CD4-positive, alpha-beta T cell (primary cell): ENCODE results near the gene ADCK2. TPM values are rescaled to one million over a fixed set of nuclear protein-coding genes. Genes with fewer than 3 reads are reported as not detected.

Experiments used
- ATAC-seq: fragments of 200-7000 bp; cut with Tn5 transposase; one replicate; pipeline ENCODE4 v1.10.0; 2022; ENCODE audit warnings: mild to moderate bottlenecking; ENCODE audit not compliant: poor library complexity
- CTCF ChIA-PET: fragments of 350-600 bp; sonication (Branson Sonifier 250); formaldehyde crosslinking; loops from one replicate; lab custom pipeline; 2021; ENCODE audit warnings: antibody characterized with exemption, inconsistent platforms; lab: Charles Lee
- POLR2A ChIA-PET: fragments of 350-600 bp; sonication (Branson Sonifier 250); formaldehyde crosslinking; loops from one replicate; lab custom pipeline; 2021; ENCODE audit warnings: antibody characterized with exemption, inconsistent platforms; lab: Charles Lee
- DNase-seq, 14 experiments: peaks; one replicate each; pipeline ENCODE4 v3.0.0-alpha.2; 2013 to 2020; ENCODE audit warnings: mixed read lengths in 2 of 14
- H3K27ac ChIP-seq, 2 donors: one replicate each; pipeline versions ENCODE4 v1.5.1 to v1.7.0; 2013; ENCODE audit warnings: low read length in 2 of 2, low read depth in 1 of 2, mild to moderate bottlenecking in 1 of 2
- H3K27me3 ChIP-seq, 2 experiments: 1 replicate in 1 of 2; 2 replicates in 1 of 2; pipeline versions ENCODE4 v1.6.1 to v1.7.0; 2013; ENCODE audit warnings: low read length in 2 of 2, control low read depth in 1 of 2, mild to moderate bottlenecking in 1 of 2, moderate library complexity in 1 of 2; ENCODE audit not compliant: insufficient read depth in 2 of 2, control insufficient read depth in 1 of 2
- H3K36me3 ChIP-seq: one replicate; pipeline ENCODE4 v1.6.1; 2013; ENCODE audit warnings: low read length, control low read depth; ENCODE audit not compliant: insufficient read depth
- H3K4me1 ChIP-seq: one replicate; pipeline ENCODE4 v1.6.1; 2013; ENCODE audit warnings: low read length, control low read depth; ENCODE audit not compliant: insufficient read depth
- H3K4me3 ChIP-seq: one replicate; pipeline ENCODE4 v1.5.1; 2013; ENCODE audit warnings: mild to moderate bottlenecking, low read length, moderate library complexity
- H3K9me3 ChIP-seq, 2 experiments: 1 replicate in 1 of 2; 2 replicates in 1 of 2; pipeline versions ENCODE4 v1.6.1 to v1.7.0; 2013; ENCODE audit warnings: low read length in 2 of 2, mild to moderate bottlenecking in 2 of 2, control low read depth in 1 of 2, moderate library complexity in 1 of 2; ENCODE audit not compliant: control insufficient read depth in 1 of 2, insufficient read depth in 1 of 2
- H3K27ac Mint-ChIP-seq: one replicate; pipeline ENCODE4 v1.8.0; 2020; ENCODE audit warnings: mixed read lengths
- H3K27me3 Mint-ChIP-seq: one replicate; pipeline ENCODE4 v1.8.0; 2021; ENCODE audit warnings: mixed read lengths
- H3K36me3 Mint-ChIP-seq: one replicate; pipeline ENCODE4 v1.8.0; 2021; ENCODE audit warnings: low read depth, mixed read lengths
- H3K4me1 Mint-ChIP-seq: one replicate; pipeline ENCODE4 v1.8.0; 2021; ENCODE audit warnings: low read depth, mixed read lengths
- H3K4me3 Mint-ChIP-seq: one replicate; pipeline ENCODE4 v1.8.0; 2020; ENCODE audit warnings: mild to moderate bottlenecking, mixed read lengths
- H3K9me3 Mint-ChIP-seq: one replicate; pipeline ENCODE4 v1.8.0; 2020; ENCODE audit warnings: mixed read lengths
- intact Hi-C, 2 experiments: fragments of 100-400 bp; cut with DNase I in 1 of 2; cut with micrococcal nuclease in 1 of 2; formaldehyde crosslinking; loops; one replicate each; pipeline versions ENCODE4 v1.15.1 to v1.9.0; 2023 to 2025; cut with DNase I, micrococcal nuclease
- total RNA-seq, 174 experiments: library from RNA in 2 of 174; stranded (reverse) in 2 of 174; gene quantifications; one replicate each; pipeline ENCODE4 v1.2.3 and lab custom pipeline; 2021 to 2026
- TF ChIP-seq, protein P1 (sequence below): fragments of 200-600 bp; IDR thresholded peaks from one replicate; pipeline ENCODE4 v1.8.0; 2022; ENCODE audit warnings: antibody characterized with exemption, mild to moderate bottlenecking

The ADCK2 gene
- total RNA-seq, 2 experiments from 2014 or later = 14.8 to 15.7 TPM

DNA sequence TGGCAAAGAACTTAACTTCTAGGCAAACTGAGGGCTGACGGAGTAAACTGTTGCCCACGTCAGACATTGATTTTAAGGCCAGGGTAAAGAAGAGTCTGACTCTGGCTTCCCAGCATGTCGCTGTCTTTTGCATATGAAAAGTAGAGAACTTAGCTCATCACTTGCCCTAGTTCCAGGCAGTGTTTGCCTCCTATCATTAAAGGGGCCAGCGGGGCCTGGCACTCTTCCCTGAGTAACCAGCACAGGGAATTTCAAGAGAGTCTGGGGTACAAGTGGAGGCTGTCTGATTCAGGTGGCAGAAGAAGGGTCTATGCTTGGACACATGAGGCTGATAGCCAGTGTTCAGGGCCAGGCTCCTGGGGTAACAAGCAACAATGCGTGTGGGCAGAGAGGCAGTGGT lies 36.9 kb upstream of the ADCK2 start:
- Histone ChIP-seq H3K27ac (no peak overlapping the region), H3K36me3 (no peaks in the 10 kb centered on the region), H3K9me3 (peaks cover 0 to under 1% of the 10 kb centered on the region in 2 experiments), H3K27me3 (peaks cover 33 to 42% of the 10 kb centered on the region in 2 experiments), H3K4me1 (peaks cover 13% of the 10 kb centered on the region), H3K4me3 (no peak overlapping the region)
- Mint-ChIP-seq H3K4me3 (no peak overlapping the region), H3K9me3 (no peaks in the 10 kb centered on the region), H3K36me3 (no peaks in the 10 kb centered on the region), H3K27ac (no peak overlapping the region), H3K27me3 (peaks cover 64% of the 10 kb centered on the region), H3K4me1 (peaks cover 11% of the 10 kb centered on the region)
- POLR2A ChIA-PET = no interaction called here
- TF ChIP-seq, protein P1, sequence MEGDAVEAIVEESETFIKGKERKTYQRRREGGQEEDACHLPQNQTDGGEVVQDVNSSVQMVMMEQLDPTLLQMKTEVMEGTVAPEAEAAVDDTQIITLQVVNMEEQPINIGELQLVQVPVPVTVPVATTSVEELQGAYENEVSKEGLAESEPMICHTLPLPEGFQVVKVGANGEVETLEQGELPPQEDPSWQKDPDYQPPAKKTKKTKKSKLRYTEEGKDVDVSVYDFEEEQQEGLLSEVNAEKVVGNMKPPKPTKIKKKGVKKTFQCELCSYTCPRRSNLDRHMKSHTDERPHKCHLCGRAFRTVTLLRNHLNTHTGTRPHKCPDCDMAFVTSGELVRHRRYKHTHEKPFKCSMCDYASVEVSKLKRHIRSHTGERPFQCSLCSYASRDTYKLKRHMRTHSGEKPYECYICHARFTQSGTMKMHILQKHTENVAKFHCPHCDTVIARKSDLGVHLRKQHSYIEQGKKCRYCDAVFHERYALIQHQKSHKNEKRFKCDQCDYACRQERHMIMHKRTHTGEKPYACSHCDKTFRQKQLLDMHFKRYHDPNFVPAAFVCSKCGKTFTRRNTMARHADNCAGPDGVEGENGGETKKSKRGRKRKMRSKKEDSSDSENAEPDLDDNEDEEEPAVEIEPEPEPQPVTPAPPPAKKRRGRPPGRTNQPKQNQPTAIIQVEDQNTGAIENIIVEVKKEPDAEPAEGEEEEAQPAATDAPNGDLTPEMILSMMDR = no peak
- ATAC-seq (no peak), DNase-seq (no peak)
- CTCF ChIA-PET = no interaction called here
- intact Hi-C loops = no loop called here

DNA sequence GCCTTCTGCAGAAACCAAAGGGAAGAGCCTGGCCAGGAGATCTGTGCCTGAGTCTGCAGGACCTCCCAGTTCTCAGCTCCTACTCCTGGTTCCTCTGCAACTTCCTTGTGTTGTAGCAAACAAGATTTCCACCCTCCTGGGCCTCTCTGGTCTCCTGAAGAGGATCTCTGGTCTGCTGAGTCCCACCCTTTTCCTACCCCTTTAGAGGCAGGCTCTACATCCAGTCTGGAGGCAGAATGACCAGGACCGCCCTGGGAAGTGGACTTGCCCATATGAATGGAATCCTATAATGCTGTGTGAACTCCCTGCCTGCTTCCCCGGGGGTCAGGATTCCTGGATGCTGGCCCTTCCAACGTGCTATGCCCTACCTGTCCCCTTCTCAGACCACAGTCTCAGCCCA lies 35.3 kb upstream of the ADCK2 start:
- TF ChIP-seq, protein P1 = no peak
- ChIA-PET POLR2A (no interaction called here), CTCF (no interaction called here)
- Mint-ChIP-seq H3K9me3 (no peaks in the 10 kb centered on the region), H3K27ac (no peak overlapping the region), H3K4me1 (peaks cover 11% of the 10 kb centered on the region), H3K27me3 (peaks cover 65% of the 10 kb centered on the region), H3K36me3 (no peaks in the 10 kb centered on the region), H3K4me3 (no peak overlapping the region)
- peaks cover 44 to 58% of the 10 kb centered on the region in 2 experiments for H3K27me3 ChIP-seq
- DNase-seq = no peak
- no peak overlapping the region for H3K27ac ChIP-seq
- H3K4me3 ChIP-seq = no peak overlapping the region
- intact Hi-C loops = no loop called here
- peaks cover 20% of the 10 kb centered on the region for H3K4me1 ChIP-seq
- no peaks in the 10 kb centered on the region for H3K36me3 ChIP-seq
- no peak for ATAC-seq
- H3K9me3 ChIP-seq = peaks cover 0 to 6% of the 10 kb centered on the region in 2 experiments

DNA sequence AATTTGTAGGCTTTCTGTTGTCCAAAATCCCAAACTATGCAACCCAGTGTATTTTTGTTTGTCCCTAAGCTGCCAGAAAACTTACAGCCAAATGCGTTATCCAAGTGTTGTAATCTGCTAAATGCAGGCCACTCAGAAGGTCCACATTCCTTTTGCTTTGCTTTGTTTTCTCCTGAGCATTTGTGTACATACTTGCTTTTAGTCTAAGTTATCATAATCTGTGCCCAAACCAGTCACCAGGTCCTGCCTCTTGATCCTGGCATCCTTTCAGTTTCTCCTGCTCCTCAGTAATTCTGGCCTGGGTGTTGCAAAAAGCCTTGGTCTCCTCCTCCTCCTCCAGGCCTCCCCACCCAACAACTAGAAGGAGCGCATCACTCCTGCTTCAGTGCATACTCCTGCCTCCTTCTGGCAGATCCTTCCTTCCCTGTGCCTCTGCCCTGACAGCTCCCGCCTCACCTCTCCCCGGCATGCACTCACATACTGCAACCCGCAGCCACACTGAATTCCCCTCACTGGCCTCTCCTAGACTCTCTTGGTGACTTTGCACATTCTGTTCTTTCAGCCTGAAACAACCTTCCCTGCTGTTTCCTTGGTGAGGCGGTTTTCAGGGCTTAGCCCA lies 34.5 kb upstream of the ADCK2 start:
- Histone ChIP-seq H3K27ac (no peak overlapping the region), H3K9me3 (peaks cover 0 to 6% of the 10 kb centered on the region in 2 experiments), H3K4me3 (no peak overlapping the region), H3K27me3 (peaks cover 48 to 60% of the 10 kb centered on the region in 2 experiments), H3K36me3 (no peaks in the 10 kb centered on the region), H3K4me1 (peaks cover 20% of the 10 kb centered on the region)
- DNase-seq (no peak), ATAC-seq (no peak)
- POLR2A ChIA-PET = no interaction called here
- CTCF ChIA-PET = no interaction called here
- TF ChIP-seq, protein P1 = no peak
- Mint-ChIP-seq H3K36me3 (no peaks in the 10 kb centered on the region), H3K27ac (no peak overlapping the region), H3K27me3 (peaks cover 68% of the 10 kb centered on the region), H3K9me3 (no peaks in the 10 kb centered on the region), H3K4me1 (peaks cover 11% of the 10 kb centered on the region), H3K4me3 (no peak overlapping the region)
- intact Hi-C loops = no loop called here
